G401 (cell line): ENCODE results near the gene PKD1. TPM values are rescaled to one million over a fixed set of nuclear protein-coding genes. Genes with fewer than 3 reads are reported as not detected.

Experiments used
- DNase-seq: peaks from one replicate; pipeline ENCODE4 v3.0.0-alpha.2; 2015; ENCODE audit warnings: low spot score
- in situ Hi-C: cut with HindIII; loops from 2 replicates; pipeline ENCODE4 v1.10.0; 2016; ENCODE audit warnings: low sequenced_read_pairs, mixed read lengths
- total RNA-seq: library from RNA; depleted of rRNA; stranded (reverse); fragments of >200 nt; shearing (Covaris generic); gene quantifications from 2 replicates; pipeline ENCODE4 v1.2.3, GENCODE V29; 2014

Gene PKD1
- total RNA-seq, 1 experiment from 2014 or later: 113 TPM

DNA sequence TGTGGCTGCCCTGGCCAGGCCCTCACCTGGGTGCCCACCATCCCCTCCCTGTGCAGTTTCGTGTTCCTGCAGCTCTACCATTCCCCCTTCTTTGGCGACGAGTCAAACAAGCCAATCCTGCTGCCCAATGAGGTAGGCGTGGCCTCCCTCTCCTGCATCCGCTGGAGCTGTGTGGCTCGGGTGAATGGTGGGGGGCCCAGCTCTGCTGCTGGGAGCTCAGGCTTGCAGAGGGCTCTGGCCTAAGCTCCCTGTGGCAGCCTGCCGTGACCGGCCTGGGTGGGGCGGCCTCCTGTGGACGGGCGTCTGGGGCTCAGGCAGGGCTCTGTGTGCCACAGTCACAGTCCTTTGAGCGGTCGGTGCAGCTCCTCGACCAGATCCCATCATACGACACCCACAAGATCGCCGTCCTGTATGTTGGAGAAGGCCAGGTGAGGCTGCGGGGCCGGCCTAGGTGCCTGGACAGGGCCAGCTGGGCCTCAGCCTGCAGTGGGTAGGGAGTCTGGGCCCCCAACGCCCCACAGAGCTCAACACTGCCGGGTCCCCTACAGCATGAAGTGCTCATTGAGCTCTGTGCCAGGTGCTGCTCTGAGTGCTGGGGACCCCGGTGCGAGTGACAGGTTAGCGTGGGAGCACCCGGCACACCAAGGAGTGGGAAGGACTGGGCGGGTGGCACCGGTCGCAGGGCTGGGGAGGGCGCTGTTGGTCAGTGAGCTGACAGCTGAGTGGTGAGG is 50.6 kb downstream of the PKD1 start:
- peak; percentile 69 for DNase-seq
- in situ Hi-C loops: no loop called here

DNA sequence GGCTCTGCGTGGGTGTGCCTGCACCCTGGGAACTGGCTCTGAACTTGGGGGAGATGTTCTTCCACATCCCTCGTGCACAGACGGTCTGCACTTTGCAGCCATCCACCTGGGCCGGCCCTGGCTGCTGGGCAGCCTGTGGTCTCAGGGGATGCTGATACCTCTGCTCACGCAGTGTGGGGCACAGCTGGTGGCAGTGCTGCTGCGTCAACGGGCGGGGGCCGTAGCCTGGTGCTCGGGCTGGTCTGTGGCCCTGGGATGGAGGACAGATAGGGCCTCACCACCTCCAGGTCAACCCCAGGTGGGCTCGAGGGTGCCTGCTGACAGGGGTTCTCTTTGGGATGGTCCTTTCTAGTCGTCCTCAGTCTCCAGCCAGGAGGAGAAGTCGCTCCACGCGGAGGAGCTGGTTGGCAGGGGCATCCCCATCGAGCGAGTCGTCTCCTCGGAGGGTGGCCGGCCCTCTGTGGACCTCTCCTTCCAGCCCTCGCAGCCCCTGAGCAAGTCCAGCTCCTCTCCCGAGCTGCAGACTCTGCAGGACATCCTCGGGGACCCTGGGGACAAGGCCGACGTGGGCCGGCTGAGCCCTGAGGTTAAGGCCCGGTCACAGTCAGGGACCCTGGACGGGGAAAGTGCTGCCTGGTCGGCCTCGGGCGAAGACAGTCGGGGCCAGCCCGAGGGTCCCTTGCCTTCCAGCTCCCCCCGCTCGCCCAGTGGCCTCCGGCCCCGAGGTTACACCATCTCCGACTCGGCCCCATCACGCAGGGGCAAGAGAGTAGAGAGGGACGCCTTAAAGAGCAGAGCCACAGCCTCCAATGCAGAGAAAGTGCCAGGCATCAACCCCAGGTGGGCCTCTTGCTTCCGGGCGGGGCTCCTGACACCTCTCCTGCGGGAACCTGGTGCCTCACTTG is 51.6 kb downstream of the PKD1 start:
- DNase-seq: no peak
- in situ Hi-C loops: no loop called here

DNA sequence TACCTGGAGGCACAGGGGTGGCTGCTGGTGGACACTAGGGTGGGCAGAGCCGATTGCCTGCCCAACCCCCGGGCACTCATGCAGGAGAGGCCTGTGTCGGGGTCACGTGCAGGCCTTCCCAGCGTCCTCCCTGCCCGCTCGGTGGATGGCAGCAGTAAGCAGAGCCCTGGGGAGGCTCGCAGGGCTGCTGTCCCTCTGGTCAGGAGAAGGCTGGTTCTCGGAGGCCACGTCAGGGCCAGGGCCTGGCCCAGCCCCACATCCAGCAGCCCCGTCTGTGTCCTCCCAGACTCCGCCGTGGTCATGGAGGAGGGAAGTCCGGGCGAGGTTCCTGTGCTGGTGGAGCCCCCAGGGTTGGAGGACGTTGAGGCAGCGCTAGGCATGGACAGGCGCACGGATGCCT is 52.3 kb downstream of the PKD1 start:
- in situ Hi-C loops: no loop called here
- DNase-seq: no peak

DNA sequence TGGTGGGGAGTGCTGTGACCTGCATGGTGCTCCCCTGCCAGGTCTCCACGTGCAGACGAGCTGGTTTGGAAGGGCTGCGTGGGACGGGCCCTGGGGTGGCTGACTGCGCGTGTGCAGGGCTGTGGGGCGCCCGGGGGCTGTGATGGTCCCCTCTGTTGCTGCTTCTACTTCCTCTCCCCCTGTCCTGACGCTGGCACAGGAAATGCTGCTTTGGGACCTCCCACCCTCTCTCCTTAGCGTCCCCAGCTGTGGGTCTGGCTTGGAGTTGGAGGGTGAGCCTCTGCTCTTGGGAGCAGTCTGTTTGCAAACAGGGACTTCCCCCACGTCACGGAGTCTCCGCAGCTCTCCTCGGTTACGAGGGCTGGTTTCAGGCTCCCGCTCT is 52.7 kb downstream of the PKD1 start:
- in situ Hi-C loops: no loop called here

GRCh38 chr16:2082171-2082982 is 53.3 kb downstream of the PKD1 start:
- peak; percentile 85 for DNase-seq
- in situ Hi-C loops: no loop called here

More for the DNA sequence above, 52.7 kb downstream of the PKD1 start:
- no peak for DNase-seq

DNA sequence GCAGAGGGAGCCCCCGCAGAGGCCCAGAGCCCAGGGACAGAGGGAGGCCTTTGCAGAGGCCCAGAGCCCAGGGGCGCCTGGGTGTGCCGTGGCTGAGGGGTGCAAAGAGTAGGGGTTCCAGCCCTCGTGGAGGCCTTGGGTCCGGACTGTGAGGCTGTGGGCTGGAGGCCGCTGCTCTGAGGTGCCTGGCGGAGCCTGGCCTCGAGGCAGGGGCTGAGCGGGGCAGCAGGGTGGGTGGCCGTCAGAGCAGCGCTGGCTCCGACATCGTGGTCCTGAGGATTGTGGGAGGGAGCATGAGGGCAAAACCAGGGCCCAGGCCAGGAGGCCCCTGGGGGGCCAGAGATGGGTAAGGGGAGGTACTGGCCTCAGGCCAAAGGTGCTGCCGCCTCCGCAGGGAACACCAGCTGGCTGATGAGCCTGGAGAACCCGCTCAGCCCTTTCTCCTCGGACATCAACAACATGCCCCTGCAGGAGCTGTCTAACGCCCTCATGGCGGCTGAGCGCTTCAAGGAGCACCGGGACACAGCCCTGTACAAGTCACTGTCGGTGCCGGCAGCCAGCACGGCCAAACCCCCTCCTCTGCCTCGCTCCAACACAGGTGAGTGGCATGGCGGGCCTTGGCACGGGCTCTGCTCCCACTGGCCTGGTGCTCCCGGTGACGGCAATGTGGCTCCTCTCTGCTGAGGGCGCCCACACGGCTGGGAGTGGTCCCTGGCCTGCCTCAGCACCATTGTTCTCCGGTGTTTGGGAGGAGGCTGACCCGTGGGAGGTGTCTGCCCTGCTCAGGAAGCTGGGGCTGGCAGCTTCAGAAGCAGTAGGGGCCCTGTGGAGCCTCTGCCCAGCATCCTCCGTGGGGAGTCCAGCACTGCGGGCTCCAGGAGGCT is 54.3 kb downstream of the PKD1 start:
- in situ Hi-C loops: no loop called here
- DNase-seq: no peak

DNA sequence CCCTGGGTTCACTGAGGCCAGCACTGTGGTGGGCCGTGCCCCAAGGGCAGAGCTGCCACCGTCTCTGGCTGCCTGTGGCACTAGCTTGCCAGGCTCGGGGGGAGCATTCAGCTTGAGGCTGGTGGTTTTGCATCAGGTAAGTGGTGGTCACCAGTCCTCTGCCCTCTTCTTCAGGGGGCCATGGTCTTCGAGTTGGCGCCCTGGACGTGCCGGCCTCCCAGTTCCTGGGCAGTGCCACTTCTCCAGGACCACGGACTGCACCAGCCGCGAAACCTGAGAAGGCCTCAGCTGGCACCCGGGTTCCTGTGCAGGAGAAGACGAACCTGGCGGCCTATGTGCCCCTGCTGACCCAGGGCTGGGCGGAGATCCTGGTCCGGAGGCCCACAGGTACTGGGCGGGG is 55.7 kb downstream of the PKD1 start:
- no peak for DNase-seq
- in situ Hi-C loops: loop anchor here (10.0 kb wide), 1 partner anchor 85 kb away; no protein-coding TSS in a partner anchor

DNA sequence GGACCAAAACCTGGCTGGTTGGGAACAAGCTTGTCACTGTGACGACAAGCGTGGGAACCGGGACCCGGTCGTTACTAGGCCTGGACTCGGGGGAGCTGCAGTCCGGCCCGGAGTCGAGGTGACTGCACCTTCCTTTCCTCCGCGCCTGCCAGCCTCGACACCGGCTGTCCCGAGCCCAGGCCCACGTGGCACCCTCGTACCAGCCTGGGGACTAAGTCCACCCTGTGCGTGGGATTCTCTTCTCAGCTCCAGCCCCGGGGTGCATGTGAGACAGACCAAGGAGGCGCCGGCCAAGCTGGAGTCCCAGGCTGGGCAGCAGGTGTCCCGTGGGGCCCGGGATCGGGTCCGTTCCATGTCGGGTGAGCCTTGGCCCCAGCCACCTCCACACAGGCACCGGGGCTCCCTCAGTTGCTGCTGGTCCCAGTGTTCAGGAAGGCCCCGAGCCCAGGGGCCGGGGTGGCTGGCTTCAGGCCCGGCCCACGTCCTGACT is 56.3 kb downstream of the PKD1 start:
- in situ Hi-C loops: loop anchor here (10.0 kb wide), 1 partner anchor 85 kb away; no protein-coding TSS in a partner anchor
- DNase-seq: no peak

- no peak for DNase-seq
- in situ Hi-C loops: loop anchor here (10.0 kb wide), 1 partner anchor 86 kb away; no protein-coding TSS in a partner anchor
These were observed 57.0 kb downstream of the PKD1 start for GRCh38 chr16:2078691-2079090.

DNA sequence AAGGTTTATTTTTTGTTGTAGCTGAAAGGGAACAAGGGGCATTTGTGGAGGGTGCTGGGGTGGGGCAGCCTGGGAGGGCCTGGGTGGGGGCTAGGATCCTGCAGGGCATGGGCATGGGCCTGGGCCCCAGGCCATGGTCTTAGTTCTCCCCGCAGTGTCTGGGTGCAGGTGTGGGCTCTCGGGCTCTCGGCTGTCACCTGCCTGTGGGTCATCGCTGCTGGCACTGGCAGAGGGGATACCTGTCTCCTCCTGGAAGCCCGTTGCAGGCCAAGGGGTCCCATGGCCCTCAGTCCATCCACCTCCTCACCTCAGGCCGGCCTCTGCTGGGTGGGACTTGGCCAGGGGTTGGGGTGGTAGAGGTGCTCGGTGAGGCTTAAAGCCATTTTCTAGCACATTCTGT is 57.6 kb downstream of the PKD1 start:
- in situ Hi-C loops: loop anchor here (10.0 kb wide), 1 partner anchor 87 kb away; no protein-coding TSS in a partner anchor
- no peak for DNase-seq

DNA sequence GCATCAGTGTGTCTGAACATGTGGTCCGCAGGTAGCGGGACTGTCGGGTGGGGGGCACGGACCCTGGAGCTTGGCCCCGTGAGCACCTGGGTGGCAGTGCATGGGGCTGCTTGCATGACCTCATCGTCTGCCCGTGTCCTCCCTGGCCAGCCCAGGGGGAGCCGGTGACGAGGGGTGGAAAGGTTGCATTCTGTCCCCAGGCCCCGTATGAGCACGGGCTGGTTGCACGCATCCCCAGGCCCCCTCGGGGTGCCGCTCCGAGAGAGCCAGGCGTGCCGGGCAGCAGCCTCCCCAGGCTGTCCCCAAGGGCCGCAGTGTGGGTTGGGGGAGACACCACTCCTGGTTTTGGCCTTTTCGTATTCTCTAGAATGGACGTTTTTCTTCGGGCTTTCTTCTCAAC is 58.0 kb downstream of the PKD1 start:
- DNase-seq: no peak
- in situ Hi-C loops: loop anchor here (10.0 kb wide), 1 partner anchor 87 kb away; no protein-coding TSS in a partner anchor

DNA sequence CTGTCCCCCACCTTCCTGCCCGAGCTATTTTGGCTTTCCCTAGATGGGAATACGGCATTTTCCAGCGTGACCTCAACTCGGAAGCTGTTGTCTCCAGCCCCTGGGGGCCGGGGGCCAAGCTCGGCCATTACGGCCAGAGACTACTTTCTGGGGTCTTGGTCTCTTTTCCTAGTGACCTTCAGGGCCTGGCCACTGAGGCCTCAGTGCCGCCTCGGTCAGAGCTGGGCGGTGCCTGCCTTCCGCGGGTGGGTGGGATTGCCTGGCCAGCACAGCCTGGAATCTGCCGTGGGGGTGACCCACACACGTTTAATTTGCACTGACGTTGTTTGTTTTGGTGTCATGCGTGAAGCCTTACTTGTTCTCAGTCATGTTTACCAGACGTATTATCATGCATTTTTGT is 58.7 kb downstream of the PKD1 start:
- in situ Hi-C loops: loop anchor here (10.0 kb wide), 1 partner anchor 88 kb away; no protein-coding TSS in a partner anchor
- DNase-seq: no peak

DNA sequence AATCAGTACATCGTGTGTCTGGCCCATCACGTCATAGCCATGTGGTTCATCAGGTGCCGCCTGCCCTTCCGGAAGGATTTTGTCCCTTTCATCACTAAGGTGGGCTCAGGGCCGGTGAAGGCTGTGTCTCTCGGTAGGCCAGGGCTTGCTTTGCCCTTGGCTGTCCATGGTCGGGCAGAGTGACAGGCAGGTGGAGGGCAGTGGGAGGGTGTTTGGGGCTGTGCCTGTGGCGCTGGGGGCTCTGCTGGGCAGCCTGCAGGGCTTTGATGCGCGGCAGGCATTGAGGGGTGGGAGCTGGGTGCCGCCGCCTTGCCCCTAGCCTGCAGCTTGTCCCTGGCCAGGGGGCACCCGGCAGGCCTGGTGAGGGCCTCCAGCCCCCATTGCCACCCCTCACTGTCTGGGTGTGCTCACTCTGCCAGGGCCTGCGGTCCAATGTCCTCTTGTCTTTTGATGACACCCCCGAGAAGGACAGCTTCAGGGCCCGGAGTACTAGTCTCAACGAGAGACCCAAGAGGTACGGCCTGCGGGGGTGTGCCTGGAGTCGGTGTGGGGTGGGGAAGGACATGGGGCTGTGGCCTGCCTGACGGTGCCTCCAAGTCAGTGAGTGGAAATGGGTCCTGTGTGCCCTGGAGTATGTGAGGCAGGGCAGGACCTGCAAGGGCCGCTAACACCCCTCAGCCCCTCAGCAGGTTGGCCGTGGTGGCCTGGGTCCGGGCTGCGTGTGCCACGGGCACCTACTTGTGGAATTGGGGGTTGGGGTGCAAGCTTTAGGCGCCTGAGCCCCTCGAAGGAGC is 59.4 kb downstream of the PKD1 start:
- DNase-seq: no peak
- in situ Hi-C loops: loop anchor here (10.0 kb wide), 1 partner anchor 89 kb away; no protein-coding TSS in a partner anchor

DNA sequence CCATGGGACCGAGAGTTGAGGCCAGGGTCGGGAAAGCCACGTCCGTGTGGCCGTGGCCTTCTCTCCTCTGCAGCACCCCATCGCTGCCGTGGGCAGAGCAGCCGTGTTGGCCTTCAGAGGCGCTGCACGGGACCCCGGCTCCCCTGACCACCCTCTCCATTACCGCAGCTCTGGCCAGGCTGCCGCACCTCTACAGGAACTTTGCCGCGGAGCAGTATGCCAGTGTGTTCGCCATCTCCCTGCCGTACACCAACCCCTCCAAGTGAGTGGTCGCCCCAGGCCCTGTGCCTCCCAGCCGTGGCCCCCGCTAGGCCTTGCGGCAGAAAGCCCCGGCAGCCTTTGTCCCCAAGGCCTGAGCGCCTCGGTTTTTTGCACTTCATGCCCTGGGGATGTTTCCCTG is 60.1 kb downstream of the PKD1 start:
- no peak for DNase-seq
- in situ Hi-C loops: loop anchor here (10.0 kb wide), 1 partner anchor 89 kb away; no protein-coding TSS in a partner anchor

- in situ Hi-C loops: loop anchor here (10.0 kb wide), 1 partner anchor 91 kb away; no protein-coding TSS in a partner anchor
- no peak for DNase-seq
These were observed 61.6 kb downstream of the PKD1 start for GRCh38 chr16:2074071-2074470.

GRCh38 chr16:2072926-2073325 is 62.8 kb downstream of the PKD1 start:
- in situ Hi-C loops: loop anchor here (10.0 kb wide), 1 partner anchor 92 kb away; no protein-coding TSS in a partner anchor
- DNase-seq: no peak
